Stomach (tissue), 9 donors: ENCODE data around the gene HELZ2. TPM values are rescaled to one million over a fixed set of nuclear protein-coding genes. Genes with fewer than 3 reads are reported as not detected.

Experiments used
- DNase-seq, 2 donors: peaks; one replicate each; pipeline versions ENCODE4 v3.0.0 to v3.0.0-alpha.2; 2013 to 2019
- H3K27ac ChIP-seq, 5 donors: fragments of 200-600 bp in 4 of 5; sonication (generic) in 4 of 5; one replicate each; pipeline ENCODE4 v1.5.1; 2013 to 2019; ENCODE audit warnings: mild to moderate bottlenecking in 1 of 5, moderate library complexity in 1 of 5
- H3K27me3 ChIP-seq, 3 donors: fragments of 200-600 bp; sonication (generic); one replicate each; pipeline ENCODE4 v1.5.1; 2017 to 2019; ENCODE audit warnings: mixed run types in 1 of 3
- H3K36me3 ChIP-seq, 4 donors: fragments of 200-600 bp; sonication (generic); 1 replicate in 3 of 4; 2 replicates in 1 of 4; pipeline ENCODE4 v1.5.1; 2016 to 2019
- H3K4me1 ChIP-seq, 4 donors: fragments of 200-600 bp; sonication (generic); one replicate each; pipeline ENCODE4 v1.5.1; 2016 to 2019
- H3K4me3 ChIP-seq, 4 donors: fragments of 200-600 bp; sonication (generic) in 3 of 4; one replicate each; pipeline ENCODE4 v1.5.1; 2016 to 2019; ENCODE audit warnings: mild to moderate bottlenecking in 1 of 4
- H3K9me3 ChIP-seq, 4 donors: fragments of 200-600 bp; sonication (generic); one replicate each; pipeline ENCODE4 v1.5.1; 2016 to 2019
- EP300 ChIP-seq: sonication (generic); formaldehyde crosslinking; IDR thresholded peaks from one replicate; pipeline ENCODE4 v1.6.1; 2017; ENCODE audit warnings: antibody characterized with exemption
- POLR2A ChIP-seq, 4 donors: fragments of 450-650 bp; IDR thresholded peaks; one replicate each; pipeline ENCODE4 v1.6.1; 2016; ENCODE audit warnings: antibody characterized with exemption in 4 of 4, control low read depth in 2 of 4, mild to moderate bottlenecking in 1 of 4, moderate library complexity in 1 of 4
- POLR2AphosphoS5 ChIP-seq, 3 donors: sonication (generic); formaldehyde crosslinking; IDR thresholded peaks; one replicate each; pipeline ENCODE4 v1.6.1; 2016; ENCODE audit warnings: antibody characterized with exemption in 3 of 3
- WGBS, 5 donors: extraction: QIAGEN DNeasy Blood & Tissue Kit in 3 of 5; methylation state at CpG; one replicate each; pipeline versions ENCODE4 v1.1.5 to v1.1.7; 2013 to 2018; 5-methylcytosine and 5-hydroxymethylcytosine counted together
- intact Hi-C: fragments of 100-400 bp; cut with DNase I; formaldehyde crosslinking; loops from one replicate; pipeline ENCODE4 v1.15.1; 2023; ENCODE audit warnings: low total_unique reads
- polyA plus RNA-seq, 3 donors: library from polyadenylated mRNA; stranded (reverse); fragments of 200-250 nt; gene quantifications; one replicate each; pipeline ENCODE4 v1.2.3, GENCODE V29; 2013
- total RNA-seq, 5 donors: library from RNA; depleted of rRNA; stranded (reverse); fragments of >200 nt; gene quantifications; one replicate each; pipeline versions ENCODE4 v1.1.0 to v1.2.3, GENCODE V29; 2014 to 2016
- TF ChIP-seq, protein P1 (sequence below), 7 experiments: fragments of 450-650 bp in 4 of 7; fragments of 200-600 bp in 3 of 7; sonication (generic) in 3 of 7; IDR thresholded peaks; one replicate each; pipeline ENCODE4 v1.5.1; 2016 to 2019; ENCODE audit warnings: antibody characterized with exemption in 7 of 7, control low read depth in 2 of 7, mild to moderate bottlenecking in 1 of 7
- donor health status: healthy with polysubstance abuse.
- donor health status: Bipolar disorder and iron deficiency.
- donor health status: healthy.

HELZ2 gene
- total and polyA plus RNA-seq, 8 donors, result 4.4 to 95.5 (median 30.1) TPM

- Histone ChIP-seq H3K27me3 (peaks cover 0 to 28% (median 6%) of the 10 kb centered on the region in 3 donors), H3K36me3 (no peaks in the 10 kb centered on the region), H3K4me1 (peaks cover 8 to 27% (median 14%) of the 10 kb centered on the region in 4 donors), H3K9me3 (no peaks in the 10 kb centered on the region), H3K27ac (no peak overlapping the region), H3K4me3 (no peak overlapping the region)
- intact Hi-C loops, result no loop called here
- peak in 1 of 2 donors; percentile 13 for DNase-seq
- 70 to 83% (median 81%) methylated on average over 19 to 27 of the region's 27 CpGs for WGBS, 5 donors
- TF ChIP-seq POLR2A (IDR thresholded peaks at IDR 0.05) (no peak), POLR2AphosphoS5 (IDR thresholded peaks at IDR 0.05) (no peak), EP300 (no peak)
- TF ChIP-seq, protein P1, sequence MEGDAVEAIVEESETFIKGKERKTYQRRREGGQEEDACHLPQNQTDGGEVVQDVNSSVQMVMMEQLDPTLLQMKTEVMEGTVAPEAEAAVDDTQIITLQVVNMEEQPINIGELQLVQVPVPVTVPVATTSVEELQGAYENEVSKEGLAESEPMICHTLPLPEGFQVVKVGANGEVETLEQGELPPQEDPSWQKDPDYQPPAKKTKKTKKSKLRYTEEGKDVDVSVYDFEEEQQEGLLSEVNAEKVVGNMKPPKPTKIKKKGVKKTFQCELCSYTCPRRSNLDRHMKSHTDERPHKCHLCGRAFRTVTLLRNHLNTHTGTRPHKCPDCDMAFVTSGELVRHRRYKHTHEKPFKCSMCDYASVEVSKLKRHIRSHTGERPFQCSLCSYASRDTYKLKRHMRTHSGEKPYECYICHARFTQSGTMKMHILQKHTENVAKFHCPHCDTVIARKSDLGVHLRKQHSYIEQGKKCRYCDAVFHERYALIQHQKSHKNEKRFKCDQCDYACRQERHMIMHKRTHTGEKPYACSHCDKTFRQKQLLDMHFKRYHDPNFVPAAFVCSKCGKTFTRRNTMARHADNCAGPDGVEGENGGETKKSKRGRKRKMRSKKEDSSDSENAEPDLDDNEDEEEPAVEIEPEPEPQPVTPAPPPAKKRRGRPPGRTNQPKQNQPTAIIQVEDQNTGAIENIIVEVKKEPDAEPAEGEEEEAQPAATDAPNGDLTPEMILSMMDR (IDR thresholded peaks at IDR 0.05), result no peak
These were observed 44.7 kb downstream of the HELZ2 start for GRCh38 chr20:63529180-63529860.

DNA sequence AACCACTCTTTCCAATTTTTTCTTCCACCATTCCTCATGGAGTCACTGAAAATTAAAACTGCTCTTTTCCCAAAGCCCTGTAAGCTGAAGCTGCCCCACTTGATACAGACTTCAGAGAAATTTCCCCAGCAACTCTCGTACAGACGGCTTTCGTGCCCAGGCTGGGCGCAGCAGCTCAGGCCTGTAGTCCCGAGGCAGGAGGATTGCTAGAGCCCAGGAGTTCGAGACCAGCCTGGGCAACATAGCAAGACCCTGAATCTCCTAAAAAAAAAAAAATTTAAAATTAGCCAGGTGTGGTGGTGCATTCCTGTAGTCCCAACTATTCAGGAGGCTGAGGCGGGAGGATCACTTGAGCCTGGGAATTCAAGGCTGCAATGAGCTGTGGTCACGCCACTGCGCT lies 46.9 kb downstream of the HELZ2 start:
- Histone ChIP-seq H3K27ac (no peak overlapping the region), H3K9me3 (peaks cover 0 to 8% (median 0%) of the 10 kb centered on the region in 4 donors), H3K27me3 (peaks cover 0 to 8% (median 0%) of the 10 kb centered on the region in 3 donors), H3K36me3 (peaks cover 0 to 17% (median 12%) of the 10 kb centered on the region in 4 donors), H3K4me3 (no peak overlapping the region), H3K4me1 (peaks cover 7 to 35% (median 17%) of the 10 kb centered on the region in 4 donors)
- TF ChIP-seq, protein P1 (IDR thresholded peaks at IDR 0.05), result no peak
- TF ChIP-seq EP300 (no peak), POLR2AphosphoS5 (IDR thresholded peaks at IDR 0.05) (no peak)
- 70 to 87% (median 83%) methylated on average over 9 of the region's 9 CpGs for WGBS, 5 donors
- no peak for DNase-seq
- intact Hi-C loops, result no loop called here

- WGBS, 5 donors, result 0 to 28% (median 8%) methylated on average over 2 of the region's 2 CpGs
- Histone ChIP-seq H3K9me3 (peaks cover 0 to 8% (median 0%) of the 10 kb centered on the region in 4 donors), H3K27ac (peak overlapping the region in 1 of 5 donors; percentile 22), H3K4me3 (no peak overlapping the region), H3K27me3 (peaks cover 0 to 8% (median 0%) of the 10 kb centered on the region in 3 donors), H3K36me3 (peaks cover 0 to 21% (median 13%) of the 10 kb centered on the region in 4 donors), H3K4me1 (peaks cover 14 to 47% (median 27%) of the 10 kb centered on the region in 4 donors)
- peak in 1 of 2 donors; percentile 26 for DNase-seq
- TF ChIP-seq POLR2AphosphoS5 (IDR thresholded peaks at IDR 0.05), result peak in 1 of 3 donors; percentile 54
- no peak for TF ChIP-seq EP300
- intact Hi-C loops, result no loop called here
These were observed 48.1 kb downstream of the HELZ2 start for GRCh38 chr20:63525971-63526370.

DNA sequence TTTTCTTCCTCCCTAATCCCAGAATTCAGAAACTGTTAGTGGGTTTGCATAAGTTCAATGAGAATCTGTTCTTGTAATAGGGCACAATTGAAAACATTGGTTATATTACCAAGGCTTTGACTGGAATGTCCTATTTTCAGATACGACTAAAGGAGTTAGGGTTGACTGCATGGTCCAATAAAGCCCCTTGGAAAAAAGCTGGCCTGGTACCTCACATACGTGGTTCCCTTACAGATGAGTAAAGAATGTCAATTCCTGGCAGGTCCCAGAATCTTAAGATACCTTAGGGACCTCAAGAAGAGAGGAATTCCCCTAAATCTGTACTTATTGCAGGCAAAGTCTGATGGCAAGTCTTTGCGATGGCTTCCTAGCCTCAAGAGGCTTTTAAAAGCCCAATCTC lies 48.9 kb downstream of the HELZ2 start:
- H3K27ac ChIP-seq, result peak overlapping the region in 1 of 5 donors; percentile 22
- H3K9me3 ChIP-seq, result peaks cover 0 to 8% (median 0%) of the 10 kb centered on the region in 4 donors
- DNase-seq, result no peak
- peaks cover 0 to 21% (median 13%) of the 10 kb centered on the region in 4 donors for H3K36me3 ChIP-seq
- peaks cover 14 to 41% (median 27%) of the 10 kb centered on the region in 4 donors for H3K4me1 ChIP-seq
- peaks cover 0 to under 1% (median 0%) of the 10 kb centered on the region in 3 donors for H3K27me3 ChIP-seq
- H3K4me3 ChIP-seq, result no peak overlapping the region
- intact Hi-C loops, result no loop called here
- TF ChIP-seq, protein P1 (IDR thresholded peaks at IDR 0.05), result no peak
- TF ChIP-seq EP300 (no peak), POLR2AphosphoS5 (IDR thresholded peaks at IDR 0.05) (no peak), POLR2A (IDR thresholded peaks at IDR 0.05) (no peak)
- 54 to 62% (median 62%) methylated on average over 3 of the region's 3 CpGs for WGBS, 5 donors

Other genes starting within 250 kb of the HELZ2 start
- gene CHRNA4, start 212.9 kb downstream of the HELZ2 start, total RNA-seq, result under 1 TPM in 1 of 5 donors, not detected in 4; under 0.01 TPM
- gene CHRNA4, start 212.9 kb downstream of the HELZ2 start, polyA plus RNA-seq, result under 1 TPM in 1 of 3 donors, not detected in 2; 0.15 TPM
- 1 to 10 TPM in 1 of 5 donors, not detected in 4; 2.2 TPM for gene KCNQ2, start 101.6 kb downstream of the HELZ2 start, total RNA-seq
- under 1 TPM in 2 of 3 donors, not detected in 1; 0.03 to 0.25 TPM for gene KCNQ2, start 101.6 kb downstream of the HELZ2 start, polyA plus RNA-seq
- gene EEF1A2, start 75.2 kb downstream of the HELZ2 start, total RNA-seq, result 10 to 100 TPM in 2 of 5 donors, 1 to 10 TPM in 1, under 1 TPM in 1, not detected in 1; 0.58 to 64.8 (median 16.7) TPM
- 10 to 100 TPM in 2 of 3 donors, 1 to 10 TPM in 1; 4.6 to 53.0 (median 25.0) TPM for gene EEF1A2, start 75.2 kb downstream of the HELZ2 start, polyA plus RNA-seq
- 100 to 1,000 TPM in 2 of 5 donors, 10 to 100 TPM in 2, 1 to 10 TPM in 1; 1.8 to 213 (median 84.8) TPM for gene PPDPF, start 53.5 kb downstream of the HELZ2 start, total RNA-seq
- gene PPDPF, start 53.5 kb downstream of the HELZ2 start, polyA plus RNA-seq, result 100 to 1,000 TPM; 570 to 756 (median 749) TPM
- 10 to 100 TPM; 10.3 to 98.5 (median 22.2) TPM for gene PTK6, start 36.9 kb downstream of the HELZ2 start, total RNA-seq
- 10 to 100 TPM in 2 of 3 donors, 1 to 10 TPM in 1; 7.7 to 32.5 (median 23.6) TPM for gene PTK6, start 36.9 kb downstream of the HELZ2 start, polyA plus RNA-seq
- 1 to 10 TPM in 1 of 5 donors, under 1 TPM in 1, not detected in 3; 0.87 to 3.5 TPM for gene SRMS, start 26.5 kb downstream of the HELZ2 start, total RNA-seq
- 1 to 10 TPM in 1 of 3 donors, not detected in 2; 2.1 TPM for gene SRMS, start 26.5 kb downstream of the HELZ2 start, polyA plus RNA-seq
- 1 to 10 TPM in 1 of 5 donors, under 1 TPM in 1, not detected in 3; 0.55 to 1.2 TPM for gene FNDC11, start 20.1 kb downstream of the HELZ2 start, total RNA-seq
- gene FNDC11, start 20.1 kb downstream of the HELZ2 start, polyA plus RNA-seq, result 1 to 10 TPM in 1 of 3 donors, under 1 TPM in 2; 0.25 to 3.1 (median 0.50) TPM
- 10 to 100 TPM in 2 of 5 donors, 1 to 10 TPM in 3; 1.8 to 20.4 (median 8.3) TPM for gene GMEB2, start 52.9 kb upstream of the HELZ2 start, total RNA-seq
- 1 to 10 TPM; 5.4 to 7.5 (median 7.4) TPM for gene GMEB2, start 52.9 kb upstream of the HELZ2 start, polyA plus RNA-seq
- 10 to 100 TPM in 2 of 5 donors, 1 to 10 TPM in 2, under 1 TPM in 1; 0.87 to 13.4 (median 5.5) TPM for gene STMN3, start 79.2 kb upstream of the HELZ2 start, total RNA-seq
- gene STMN3, start 79.2 kb upstream of the HELZ2 start, polyA plus RNA-seq, result 10 to 100 TPM; 12.3 to 14.8 (median 12.5) TPM
- 10 to 100 TPM; 13.6 to 70.4 (median 32.7) TPM for gene RTEL1, start 84.1 kb upstream of the HELZ2 start, total RNA-seq
- 1 to 10 TPM; 7.6 to 10.0 (median 9.2) TPM for gene RTEL1, start 84.1 kb upstream of the HELZ2 start, polyA plus RNA-seq
- gene TNFRSF6B, start 122.4 kb upstream of the HELZ2 start, total RNA-seq, result 10 to 100 TPM in 1 of 5 donors, 1 to 10 TPM in 3, not detected in 1; 1.1 to 16.9 (median 3.2) TPM
- gene TNFRSF6B, start 122.4 kb upstream of the HELZ2 start, polyA plus RNA-seq, result 10 to 100 TPM in 1 of 3 donors, 1 to 10 TPM in 2; 8.5 to 26.2 (median 9.5) TPM
- 100 to 1,000 TPM in 1 of 5 donors, 10 to 100 TPM in 3, 1 to 10 TPM in 1; 7.6 to 103 (median 35.8) TPM for gene ARFRP1, start 133.7 kb upstream of the HELZ2 start, total RNA-seq
- 10 to 100 TPM; 30.2 to 56.2 (median 35.9) TPM for gene ARFRP1, start 133.7 kb upstream of the HELZ2 start, polyA plus RNA-seq
- 10 to 100 TPM; 12.3 to 49.6 (median 39.3) TPM for gene ZGPAT, start 133.8 kb upstream of the HELZ2 start, total RNA-seq
- 10 to 100 TPM; 29.9 to 41.7 (median 37.7) TPM for gene ZGPAT, start 133.8 kb upstream of the HELZ2 start, polyA plus RNA-seq
- 100 to 1,000 TPM in 1 of 5 donors, 10 to 100 TPM in 2, 1 to 10 TPM in 2; 3.6 to 117 (median 16.8) TPM for gene LIME1, start 162.4 kb upstream of the HELZ2 start, total RNA-seq
- gene LIME1, start 162.4 kb upstream of the HELZ2 start, polyA plus RNA-seq, result 10 to 100 TPM; 17.1 to 24.3 (median 19.9) TPM
- gene SLC2A4RG, start 165.5 kb upstream of the HELZ2 start, total RNA-seq, result 10 to 100 TPM in 3 of 5 donors, 1 to 10 TPM in 2; 7.1 to 60.5 (median 25.9) TPM
- gene SLC2A4RG, start 165.5 kb upstream of the HELZ2 start, polyA plus RNA-seq, result 10 to 100 TPM; 40.1 to 76.9 (median 57.4) TPM